Peyer's patch (tissue), 4 donors: Measurements from ENCODE around the gene PIP5KL1.

Source experiments
- POLR2A ChIP-seq, 2 donors: fragments of 450-650 bp; IDR thresholded peaks; one replicate each; pipeline ENCODE4 v1.5.1; 2017; ENCODE audit warnings: antibody characterized with exemption in 2 of 2, mild to moderate bottlenecking in 2 of 2, moderate library complexity in 2 of 2
- TF ChIP-seq, protein P1 (sequence below), 6 experiments: fragments of 450-650 bp in 4 of 6; fragments of 200-600 bp in 2 of 6; sonication (generic) in 1 of 6; IDR thresholded peaks; one replicate each; pipeline ENCODE4 v1.5.1; 2017 to 2019; ENCODE audit warnings: antibody characterized with exemption in 6 of 6, mild to moderate bottlenecking in 3 of 6, moderate library complexity in 1 of 6

DNA sequence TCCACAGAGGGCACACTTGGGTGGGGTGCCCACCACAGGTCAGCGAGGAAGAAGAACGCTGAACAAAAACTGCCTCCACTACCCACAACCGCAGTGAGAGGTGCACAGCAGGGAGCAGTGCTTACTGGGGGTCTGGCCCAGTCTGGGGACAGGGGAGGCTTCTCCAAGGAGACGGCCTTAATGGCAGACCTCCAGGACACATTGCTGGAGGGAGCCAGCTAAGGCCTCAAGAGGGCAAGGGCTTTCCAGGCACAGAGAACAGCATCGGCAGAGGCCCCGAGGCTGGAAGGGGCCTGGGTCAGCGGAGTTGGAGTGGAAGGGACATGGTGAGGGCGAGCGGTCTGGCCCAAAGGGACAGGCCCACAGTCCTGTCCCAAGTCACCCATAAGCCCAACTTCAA is 15.4 kb upstream of the PIP5KL1 start:
- no peak for TF ChIP-seq POLR2A (IDR thresholded peaks at IDR 0.05)
- TF ChIP-seq, protein P1, sequence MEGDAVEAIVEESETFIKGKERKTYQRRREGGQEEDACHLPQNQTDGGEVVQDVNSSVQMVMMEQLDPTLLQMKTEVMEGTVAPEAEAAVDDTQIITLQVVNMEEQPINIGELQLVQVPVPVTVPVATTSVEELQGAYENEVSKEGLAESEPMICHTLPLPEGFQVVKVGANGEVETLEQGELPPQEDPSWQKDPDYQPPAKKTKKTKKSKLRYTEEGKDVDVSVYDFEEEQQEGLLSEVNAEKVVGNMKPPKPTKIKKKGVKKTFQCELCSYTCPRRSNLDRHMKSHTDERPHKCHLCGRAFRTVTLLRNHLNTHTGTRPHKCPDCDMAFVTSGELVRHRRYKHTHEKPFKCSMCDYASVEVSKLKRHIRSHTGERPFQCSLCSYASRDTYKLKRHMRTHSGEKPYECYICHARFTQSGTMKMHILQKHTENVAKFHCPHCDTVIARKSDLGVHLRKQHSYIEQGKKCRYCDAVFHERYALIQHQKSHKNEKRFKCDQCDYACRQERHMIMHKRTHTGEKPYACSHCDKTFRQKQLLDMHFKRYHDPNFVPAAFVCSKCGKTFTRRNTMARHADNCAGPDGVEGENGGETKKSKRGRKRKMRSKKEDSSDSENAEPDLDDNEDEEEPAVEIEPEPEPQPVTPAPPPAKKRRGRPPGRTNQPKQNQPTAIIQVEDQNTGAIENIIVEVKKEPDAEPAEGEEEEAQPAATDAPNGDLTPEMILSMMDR (IDR thresholded peaks at IDR 0.05) = no peak
